HTERT RPE-1 (cell line): Measurements from ENCODE around the gene RILPL2.
"Not testable (repeated sequence)": the region's sequence is repeated elsewhere in the genome, so short reads cannot be mapped to it uniquely, and the experiment has no call there.

Experiments used
- in situ Hi-C: fragments of 300-500 bp; cut with MboI; formaldehyde crosslinking; loops from 4 replicates; pipeline ENCODE4 v1.14.3; 2020; ENCODE audit warnings: low sequenced_read_pairs

The RILPL2 gene

GRCh38 chr12:123407269-123407668 is 29.2 kb downstream of the RILPL2 start:
- in situ Hi-C loops = not testable (repeated sequence)

- in situ Hi-C loops = no loop called here
These were observed 31.9 kb downstream of the RILPL2 start for GRCh38 chr12:123404581-123404980.

- in situ Hi-C loops = no loop called here
These were observed 34.5 kb downstream of the RILPL2 start for GRCh38 chr12:123401753-123402683.

- in situ Hi-C loops = no loop called here
These were observed 37.2 kb downstream of the RILPL2 start for GRCh38 chr12:123399255-123399617.

- in situ Hi-C loops = no loop called here
These were observed 37.8 kb downstream of the RILPL2 start for GRCh38 chr12:123398550-123399254.

- in situ Hi-C loops = no loop called here
These were observed 38.3 kb downstream of the RILPL2 start for GRCh38 chr12:123398177-123398549.

- in situ Hi-C loops = no loop called here
These were observed 39.1 kb downstream of the RILPL2 start for GRCh38 chr12:123397400-123397799.

- in situ Hi-C loops = no loop called here
These were observed 39.5 kb downstream of the RILPL2 start for GRCh38 chr12:123396954-123397353.

GRCh38 chr12:123396543-123396942 is 39.9 kb downstream of the RILPL2 start:
- in situ Hi-C loops = no loop called here

DNA sequence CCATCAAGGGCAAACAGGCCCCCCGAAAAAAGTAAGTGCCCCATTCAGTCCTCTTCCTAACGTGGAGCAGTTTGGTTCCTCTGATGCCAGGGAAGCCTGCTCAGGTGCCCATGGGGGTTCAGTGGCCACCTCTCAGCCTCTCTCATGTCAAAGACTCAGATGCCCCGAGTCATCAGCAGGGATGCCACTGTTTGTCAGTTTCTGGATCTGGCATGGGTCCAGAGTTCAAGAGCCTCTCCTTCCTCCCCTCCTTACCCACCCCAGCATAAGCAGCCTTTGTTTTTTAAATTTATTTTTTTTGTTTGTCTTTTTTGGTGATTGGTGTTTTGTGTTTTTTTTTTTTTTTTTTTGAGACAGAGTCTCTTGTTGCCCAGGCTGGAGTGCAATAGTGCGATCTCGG is 41.2 kb downstream of the RILPL2 start:
- in situ Hi-C loops = no loop called here

GRCh38 chr12:123393747-123394146 is 42.7 kb downstream of the RILPL2 start:
- in situ Hi-C loops = no loop called here

GRCh38 chr12:123391546-123392343 is 44.7 kb downstream of the RILPL2 start:
- in situ Hi-C loops = no loop called here

DNA sequence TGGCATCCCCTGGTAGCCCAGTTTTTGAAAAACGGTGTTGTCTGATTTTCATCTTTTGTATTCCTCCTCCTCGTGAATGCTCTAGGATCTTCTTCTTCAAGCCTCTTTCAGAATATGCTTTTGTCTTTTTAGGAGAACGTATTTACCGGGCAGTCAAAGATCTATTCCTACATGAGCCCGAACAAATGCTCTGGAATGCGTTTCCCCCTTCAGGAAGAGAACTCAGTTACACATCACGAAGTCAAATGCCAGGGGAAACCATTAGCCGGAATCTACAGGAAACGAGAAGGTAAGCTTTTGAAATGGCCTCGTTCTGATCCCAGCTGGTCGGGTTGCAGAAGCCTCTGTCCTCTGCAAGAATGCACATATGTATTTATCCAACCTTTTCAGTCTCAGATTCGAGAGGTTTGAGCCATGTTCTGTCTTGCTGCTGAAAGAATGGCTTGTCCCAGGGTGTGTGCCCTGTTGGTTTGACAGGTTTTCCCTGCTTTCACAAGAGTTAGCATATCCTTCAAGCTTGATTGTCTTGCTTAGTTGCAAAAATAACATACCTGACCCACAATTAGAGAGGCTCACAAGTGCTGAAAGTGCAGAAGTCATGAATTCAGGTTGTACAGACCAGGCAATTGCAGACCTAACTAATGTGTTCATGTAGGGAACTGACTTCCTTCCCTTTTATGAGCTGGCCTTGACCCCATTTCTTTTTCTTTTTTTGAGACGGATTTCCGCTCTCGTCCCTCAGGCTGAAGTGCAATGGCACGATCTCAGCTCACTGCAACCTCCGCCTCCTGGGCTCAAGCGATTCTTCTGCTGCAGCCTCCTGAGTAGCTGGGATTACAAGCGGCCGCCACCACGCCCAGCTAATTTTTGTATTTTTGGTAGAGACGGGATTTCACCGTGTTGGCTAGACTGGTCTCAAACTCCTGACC is 45.7 kb downstream of the RILPL2 start:
- in situ Hi-C loops = no loop called here

DNA sequence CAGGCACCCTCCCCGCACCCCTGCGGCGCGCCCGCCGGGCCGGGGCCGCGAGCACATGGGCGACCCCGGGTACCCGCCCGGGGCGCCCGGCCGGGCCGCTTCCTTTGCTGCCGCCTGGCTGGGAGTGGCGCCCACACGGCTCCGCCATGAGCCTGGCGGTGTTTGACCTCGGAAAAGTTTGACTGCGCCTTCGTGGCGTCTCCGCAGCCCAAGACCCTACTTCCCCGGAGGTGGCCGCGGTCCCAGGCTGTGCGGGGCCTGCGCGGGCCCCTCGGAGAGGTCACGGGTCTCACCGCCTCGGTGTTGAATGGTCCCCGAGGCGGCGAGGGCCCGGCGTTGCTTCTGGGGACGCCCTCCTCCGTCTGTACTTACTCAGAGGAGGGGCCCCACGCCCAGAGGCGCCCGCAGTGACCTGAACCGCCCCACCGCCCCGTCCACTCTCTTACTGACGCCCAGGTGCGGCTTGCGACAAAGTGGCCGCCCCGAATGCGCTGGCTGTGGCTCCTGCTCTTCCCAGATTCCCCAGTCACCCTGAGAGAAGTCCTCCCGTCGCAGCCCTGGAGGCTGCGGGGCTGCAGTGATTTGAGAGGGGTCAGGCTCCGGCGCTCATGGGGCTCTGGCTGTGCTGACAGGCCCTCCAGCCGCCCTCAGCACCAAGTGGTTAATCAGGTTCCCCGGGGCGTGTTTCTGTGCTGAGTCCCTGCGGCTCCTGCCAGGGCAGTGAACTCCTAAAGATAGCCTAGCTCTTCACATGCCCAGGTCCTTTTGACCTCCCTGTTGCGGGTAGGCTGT is 46.7 kb downstream of the RILPL2 start:
- in situ Hi-C loops = no loop called here

DNA sequence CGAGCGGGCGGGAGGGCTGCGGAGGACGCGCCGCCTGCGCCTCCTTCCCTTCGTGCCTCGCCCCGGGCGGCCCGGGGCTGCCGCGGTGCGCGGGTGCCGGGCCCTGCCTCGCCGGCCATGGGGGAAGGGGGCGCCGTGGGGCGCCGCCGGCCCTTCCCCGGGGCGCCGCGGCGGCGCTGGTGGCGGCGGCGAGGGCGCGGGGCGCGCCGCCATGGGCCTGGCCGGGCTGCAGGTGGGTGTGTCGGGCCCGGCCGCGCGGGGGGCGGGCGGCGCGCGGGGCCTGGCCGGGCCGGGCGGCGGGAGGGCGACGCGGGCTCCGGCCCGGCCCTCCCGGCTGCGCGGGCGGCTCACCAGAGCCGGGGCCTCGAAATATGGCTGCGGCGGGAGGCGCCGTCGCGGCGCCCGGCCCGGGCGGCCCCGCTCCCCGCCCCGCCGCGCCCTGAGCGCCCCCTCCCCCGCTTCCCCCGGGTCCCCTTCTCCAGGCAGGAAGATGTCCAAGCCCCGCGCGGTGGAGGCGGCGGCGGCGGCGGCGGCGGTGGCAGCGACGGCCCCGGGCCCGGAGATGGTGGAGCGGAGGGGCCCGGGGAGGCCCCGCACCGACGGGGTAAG is 47.4 kb downstream of the RILPL2 start:
- in situ Hi-C loops = no loop called here

DNA sequence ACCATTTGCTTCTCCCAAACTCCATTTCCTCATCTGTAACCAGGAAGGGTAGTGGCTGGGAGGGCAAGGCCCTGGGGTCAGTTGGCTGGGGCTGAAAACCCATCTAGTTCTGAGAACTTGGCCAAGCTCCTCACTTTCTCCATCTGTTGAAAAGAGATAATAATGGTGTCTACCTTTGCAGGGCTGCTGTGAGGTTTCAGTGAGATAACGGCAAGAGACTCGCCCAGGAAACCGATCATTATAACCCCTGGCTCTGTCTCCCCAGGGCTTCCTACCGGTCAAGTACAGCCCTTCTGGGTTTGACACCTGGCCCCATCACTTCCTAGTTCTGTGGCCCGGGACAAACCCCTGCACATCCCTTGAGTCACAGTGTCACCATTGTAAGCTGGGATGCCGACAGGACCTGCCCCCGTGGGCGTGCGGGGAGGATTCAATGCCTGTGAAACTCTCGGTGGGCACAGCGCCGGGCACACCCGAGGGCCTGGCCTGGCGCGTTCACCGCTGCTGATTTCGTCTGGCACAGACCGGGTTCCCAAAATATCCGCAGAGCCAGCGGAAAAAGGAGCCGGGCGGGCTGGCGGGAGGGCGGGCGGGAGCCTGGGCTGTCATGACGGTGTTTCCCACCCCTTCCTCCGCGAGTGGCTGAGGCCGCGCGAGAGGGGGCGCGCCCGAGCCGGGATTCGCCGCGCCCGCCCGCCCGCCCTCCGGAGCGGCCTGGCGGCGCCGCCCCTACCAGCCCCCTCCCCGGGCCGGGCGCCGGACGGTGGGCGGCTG is 48.1 kb downstream of the RILPL2 start:
- in situ Hi-C loops = no loop called here

DNA sequence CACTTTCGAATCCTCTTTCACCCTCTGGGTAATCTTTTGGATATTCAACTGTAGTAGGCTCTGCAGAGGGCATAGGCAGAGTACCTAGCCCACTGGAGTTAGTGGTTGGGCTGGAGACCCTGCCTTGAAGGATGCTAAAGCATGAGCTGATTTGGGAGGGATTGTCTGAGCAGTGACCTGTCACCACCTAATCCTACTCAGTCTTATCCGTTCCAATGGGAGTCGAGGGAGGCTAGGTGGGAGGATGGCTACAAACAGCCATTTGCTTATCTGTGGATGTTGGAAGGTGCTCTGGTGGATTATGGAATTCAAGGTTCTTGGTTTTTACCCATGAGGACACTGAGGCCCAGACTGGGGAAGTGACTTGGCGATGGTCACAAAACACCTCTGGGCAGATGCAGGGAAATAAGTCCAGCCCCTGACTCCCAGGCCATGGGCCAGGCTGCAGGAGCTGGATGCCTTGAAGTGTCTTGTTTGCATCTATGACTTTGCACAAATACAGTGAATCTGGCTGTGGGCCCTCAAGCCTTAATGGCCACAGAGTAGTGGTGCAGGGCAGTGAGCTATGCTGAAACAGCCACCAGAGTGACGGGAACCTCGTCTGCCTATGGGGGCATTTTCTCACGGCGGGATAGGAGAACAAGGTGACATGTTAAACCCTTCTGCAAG is 48.8 kb downstream of the RILPL2 start:
- in situ Hi-C loops = no loop called here

DNA sequence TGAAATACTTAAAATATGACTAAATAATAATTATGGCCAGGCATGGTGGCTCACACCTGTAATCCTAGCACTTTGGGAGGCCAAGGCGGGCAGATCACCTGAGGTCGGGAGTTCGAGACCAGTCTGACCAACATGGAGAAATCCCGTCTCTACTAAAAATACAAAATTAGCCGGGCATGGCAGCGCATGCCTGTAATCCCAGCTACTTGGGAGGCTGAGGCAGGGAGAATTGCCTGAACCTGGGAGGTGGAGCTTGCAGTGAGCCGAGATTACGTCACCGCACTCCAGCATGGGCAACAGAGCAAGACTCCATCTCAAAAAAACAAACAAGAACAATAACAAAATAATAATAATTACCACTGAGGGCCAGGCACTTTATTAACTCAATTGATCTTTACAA is 50.9 kb downstream of the RILPL2 start:
- in situ Hi-C loops = not testable (repeated sequence)
